ENCODE measurements around the gene DBNDD1. TPM values are rescaled to one million over a fixed set of nuclear protein-coding genes. Genes with fewer than 3 reads are reported as not detected.

DBNDD1 gene
- total RNA-seq, 2 experiments from 2014 or later = 0.81 to 0.94 TPM

- peak overlapping the region; percentile 61 for H3K4me3 Mint-ChIP-seq
- H3K27me3 Mint-ChIP-seq = peaks cover 12% of the 10 kb centered on the region
- DNase-seq = no peak
- H3K27ac Mint-ChIP-seq = peak overlapping the region; percentile 94
- CTCF ChIA-PET = no interaction called here
- H3K36me3 Mint-ChIP-seq = peaks cover 64% of the 10 kb centered on the region
- peaks cover 18% of the 10 kb centered on the region for H3K4me1 Mint-ChIP-seq (ENCODE audit: low read depth)
- intact Hi-C loops (cut with micrococcal nuclease) = loop anchor here (2.0 kb wide), 1 partner anchor 22 kb away; no protein-coding TSS in a partner anchor
- POLR2A ChIA-PET = no interaction called here
- peaks cover 26% of the 10 kb centered on the region for H3K9me3 Mint-ChIP-seq
Measured at GRCh38 chr16:89994389-89994720, 24.9 kb downstream of the DBNDD1 start.

GRCh38 chr16:89993971-89994370, 25.3 kb downstream of the DBNDD1 start:
- Mint-ChIP-seq H3K27ac (peak overlapping the region; percentile 94), H3K4me3 (no peak overlapping the region)

GRCh38 chr16:89993377-89993776, 25.9 kb downstream of the DBNDD1 start:
- ChIA-PET POLR2A (no interaction called here), CTCF (no interaction called here)
- peaks cover 18% of the 10 kb centered on the region for H3K4me1 Mint-ChIP-seq (ENCODE audit: low read depth)
- DNase-seq = no peak
- no peak overlapping the region for H3K27ac Mint-ChIP-seq
- H3K36me3 Mint-ChIP-seq = peaks cover 67% of the 10 kb centered on the region
- peaks cover 26% of the 10 kb centered on the region for H3K9me3 Mint-ChIP-seq
- peaks cover 12% of the 10 kb centered on the region for H3K27me3 Mint-ChIP-seq
- intact Hi-C loops (cut with micrococcal nuclease) = no loop called here
- H3K4me3 Mint-ChIP-seq = no peak overlapping the region

More at GRCh38 chr16:89993971-89994370, 25.3 kb downstream of the DBNDD1 start:
- Mint-ChIP-seq H3K36me3 (peaks cover 67% of the 10 kb centered on the region), H3K4me1 (ENCODE audit: low read depth) (peaks cover 18% of the 10 kb centered on the region), H3K9me3 (peaks cover 26% of the 10 kb centered on the region), H3K27me3 (peaks cover 12% of the 10 kb centered on the region)
- ChIA-PET POLR2A (no interaction called here), CTCF (no interaction called here)
- intact Hi-C loops (cut with micrococcal nuclease) = loop anchor here (2.0 kb wide), 1 partner anchor 21 kb away; no protein-coding TSS in a partner anchor
- no peak for DNase-seq

- no peak for DNase-seq
- Mint-ChIP-seq H3K27ac (no peak overlapping the region), H3K27me3 (peaks cover 9% of the 10 kb centered on the region), H3K4me1 (ENCODE audit: low read depth) (peaks cover 12% of the 10 kb centered on the region), H3K4me3 (no peak overlapping the region), H3K9me3 (peaks cover 20% of the 10 kb centered on the region), H3K36me3 (peaks cover 63% of the 10 kb centered on the region)
- ChIA-PET POLR2A (no interaction called here), CTCF (no interaction called here)
- intact Hi-C loops (cut with micrococcal nuclease) = no loop called here
Measured at GRCh38 chr16:89990799-89991198, 28.5 kb downstream of the DBNDD1 start.

GRCh38 chr16:89988951-89989350, 30.3 kb downstream of the DBNDD1 start:
- Mint-ChIP-seq H3K27ac (no peak overlapping the region), H3K36me3 (peaks cover 59% of the 10 kb centered on the region), H3K27me3 (no peaks in the 10 kb centered on the region), H3K4me3 (no peak overlapping the region), H3K9me3 (peaks cover 2% of the 10 kb centered on the region), H3K4me1 (ENCODE audit: low read depth) (peaks cover 6% of the 10 kb centered on the region)
- intact Hi-C loops (cut with micrococcal nuclease) = no loop called here
- CTCF ChIA-PET = no interaction called here
- POLR2A ChIA-PET = interaction anchor here (0.6 kb wide), 1 partner anchor 50 kb away, joined by 4 read pairs; no protein-coding TSS in a partner anchor
- DNase-seq = no peak

- no peak overlapping the region for H3K27ac Mint-ChIP-seq
- no peak overlapping the region for H3K4me3 Mint-ChIP-seq
- no peaks in the 10 kb centered on the region for H3K27me3 Mint-ChIP-seq
- no peaks in the 10 kb centered on the region for H3K9me3 Mint-ChIP-seq
- DNase-seq = no peak
- H3K36me3 Mint-ChIP-seq = peaks cover 55% of the 10 kb centered on the region
- POLR2A ChIA-PET = no interaction called here
- CTCF ChIA-PET = no interaction called here
- H3K4me1 Mint-ChIP-seq (ENCODE audit: low read depth) = peaks cover 16% of the 10 kb centered on the region
- intact Hi-C loops (cut with micrococcal nuclease) = no loop called here
Measured at GRCh38 chr16:89987169-89987568, 32.1 kb downstream of the DBNDD1 start.

- peaks cover 53% of the 10 kb centered on the region for H3K36me3 Mint-ChIP-seq
- ChIA-PET POLR2A (no interaction called here), CTCF (no interaction called here)
- intact Hi-C loops (cut with micrococcal nuclease) = no loop called here
- no peak overlapping the region for H3K27ac Mint-ChIP-seq
- H3K4me1 Mint-ChIP-seq (ENCODE audit: low read depth) = peaks cover 22% of the 10 kb centered on the region
- H3K4me3 Mint-ChIP-seq = no peak overlapping the region
- DNase-seq = no peak
- no peaks in the 10 kb centered on the region for H3K27me3 Mint-ChIP-seq
- H3K9me3 Mint-ChIP-seq = no peaks in the 10 kb centered on the region
Measured at GRCh38 chr16:89986600-89986999, 32.7 kb downstream of the DBNDD1 start.

GRCh38 chr16:89985219-89985618, 34.0 kb downstream of the DBNDD1 start:
- Mint-ChIP-seq H3K4me1 (ENCODE audit: low read depth) (peaks cover 27% of the 10 kb centered on the region), H3K27ac (no peak overlapping the region)
- POLR2A ChIA-PET = no interaction called here

GRCh38 chr16:89984216-89984615, 35.0 kb downstream of the DBNDD1 start:
- DNase-seq = no peak
- Mint-ChIP-seq H3K4me3 (no peak overlapping the region), H3K27me3 (no peaks in the 10 kb centered on the region), H3K4me1 (ENCODE audit: low read depth) (peaks cover 27% of the 10 kb centered on the region), H3K27ac (peak overlapping the region; percentile 45), H3K9me3 (no peaks in the 10 kb centered on the region), H3K36me3 (peaks cover 49% of the 10 kb centered on the region)
- intact Hi-C loops (cut with micrococcal nuclease) = no loop called here
- ChIA-PET CTCF (interaction anchor here (1.0 kb wide), 1 partner anchor 11 kb away, joined by 3 read pairs; no protein-coding TSS in a partner anchor), POLR2A (interaction anchor here (0.8 kb wide), 1 partner anchor 12 kb away, joined by 3 read pairs; no protein-coding TSS in a partner anchor)

More at GRCh38 chr16:89985219-89985618, 34.0 kb downstream of the DBNDD1 start:
- Mint-ChIP-seq H3K36me3 (peaks cover 45% of the 10 kb centered on the region), H3K27me3 (no peaks in the 10 kb centered on the region), H3K9me3 (no peaks in the 10 kb centered on the region), H3K4me3 (no peak overlapping the region)
- intact Hi-C loops (cut with micrococcal nuclease) = no loop called here
- DNase-seq = no peak
- CTCF ChIA-PET = no interaction called here

GRCh38 chr16:89983536-89983935, 35.7 kb downstream of the DBNDD1 start:
- CTCF ChIA-PET = interaction anchor here (0.6 to 1.0 kb wide), 2 partner anchors 10 to 14 kb away, joined by 3 to 4 read pairs; no protein-coding TSS in a partner anchor
- Mint-ChIP-seq H3K4me3 (no peak overlapping the region), H3K4me1 (ENCODE audit: low read depth) (peaks cover 27% of the 10 kb centered on the region), H3K9me3 (no peaks in the 10 kb centered on the region), H3K36me3 (peaks cover 50% of the 10 kb centered on the region), H3K27ac (peak overlapping the region; percentile 45), H3K27me3 (no peaks in the 10 kb centered on the region)
- DNase-seq = peak; percentile 58
- intact Hi-C loops (cut with micrococcal nuclease) = no loop called here
- POLR2A ChIA-PET = no interaction called here

- intact Hi-C loops (cut with micrococcal nuclease) = no loop called here
- peak overlapping the region; percentile 70 for H3K27ac Mint-ChIP-seq
- CTCF ChIA-PET = interaction anchor here (1.1 kb wide), 1 partner anchor 72 kb away, joined by 3 read pairs; no protein-coding TSS in a partner anchor
- no peak overlapping the region for H3K4me3 Mint-ChIP-seq
- POLR2A ChIA-PET = interaction anchor here (1.7 kb wide), 1 partner anchor 32 kb away, joined by 4 read pairs; no protein-coding TSS in a partner anchor
- no peaks in the 10 kb centered on the region for H3K27me3 Mint-ChIP-seq
- DNase-seq = no peak
- no peaks in the 10 kb centered on the region for H3K9me3 Mint-ChIP-seq
- H3K36me3 Mint-ChIP-seq = peaks cover 48% of the 10 kb centered on the region
- peaks cover 28% of the 10 kb centered on the region for H3K4me1 Mint-ChIP-seq (ENCODE audit: low read depth)
Measured at GRCh38 chr16:89982318-89982717, 36.9 kb downstream of the DBNDD1 start.

GRCh38 chr16:89981414-89981813, 37.8 kb downstream of the DBNDD1 start:
- POLR2A ChIA-PET = interaction anchor here (1.0 to 1.7 kb wide), 3 partner anchors 8 to 31 kb away, joined by 3 to 6 read pairs (median 4); no protein-coding TSS in a partner anchor
- intact Hi-C loops (cut with micrococcal nuclease) = no loop called here
- H3K9me3 Mint-ChIP-seq = no peaks in the 10 kb centered on the region
- peak overlapping the region; percentile 70 for H3K27ac Mint-ChIP-seq
- no peaks in the 10 kb centered on the region for H3K27me3 Mint-ChIP-seq
- CTCF ChIA-PET = interaction anchor here (1.1 kb wide), 1 partner anchor 71 kb away, joined by 3 read pairs; no protein-coding TSS in a partner anchor
- H3K4me3 Mint-ChIP-seq = no peak overlapping the region
- peaks cover 31% of the 10 kb centered on the region for H3K4me1 Mint-ChIP-seq (ENCODE audit: low read depth)
- peak; percentile 57 for DNase-seq
- peaks cover 41% of the 10 kb centered on the region for H3K36me3 Mint-ChIP-seq

- H3K27me3 Mint-ChIP-seq = no peaks in the 10 kb centered on the region
- no peak overlapping the region for H3K4me3 Mint-ChIP-seq
- CTCF ChIA-PET = interaction anchor here (1.8 kb wide), 1 partner anchor 114 kb away, joined by 4 read pairs; no protein-coding TSS in a partner anchor
- POLR2A ChIA-PET = no interaction called here
- H3K36me3 Mint-ChIP-seq = peaks cover 16% of the 10 kb centered on the region
- DNase-seq = no peak
- intact Hi-C loops (cut with micrococcal nuclease) = no loop called here
- H3K27ac Mint-ChIP-seq = no peak overlapping the region
- peaks cover 40% of the 10 kb centered on the region for H3K4me1 Mint-ChIP-seq (ENCODE audit: low read depth)
- H3K9me3 Mint-ChIP-seq = peaks cover 12% of the 10 kb centered on the region
Measured at GRCh38 chr16:89974870-89975269, 44.4 kb downstream of the DBNDD1 start.
